Measurements from ENCODE around the gene SGIP1. TPM values are rescaled to one million over a fixed set of nuclear protein-coding genes. Genes with fewer than 3 reads are reported as not detected.

Gene SGIP1
- polyA plus RNA-seq, 1 of the 3 experiments (the other 2 are of a cell fraction): 15.5 TPM

DNA sequence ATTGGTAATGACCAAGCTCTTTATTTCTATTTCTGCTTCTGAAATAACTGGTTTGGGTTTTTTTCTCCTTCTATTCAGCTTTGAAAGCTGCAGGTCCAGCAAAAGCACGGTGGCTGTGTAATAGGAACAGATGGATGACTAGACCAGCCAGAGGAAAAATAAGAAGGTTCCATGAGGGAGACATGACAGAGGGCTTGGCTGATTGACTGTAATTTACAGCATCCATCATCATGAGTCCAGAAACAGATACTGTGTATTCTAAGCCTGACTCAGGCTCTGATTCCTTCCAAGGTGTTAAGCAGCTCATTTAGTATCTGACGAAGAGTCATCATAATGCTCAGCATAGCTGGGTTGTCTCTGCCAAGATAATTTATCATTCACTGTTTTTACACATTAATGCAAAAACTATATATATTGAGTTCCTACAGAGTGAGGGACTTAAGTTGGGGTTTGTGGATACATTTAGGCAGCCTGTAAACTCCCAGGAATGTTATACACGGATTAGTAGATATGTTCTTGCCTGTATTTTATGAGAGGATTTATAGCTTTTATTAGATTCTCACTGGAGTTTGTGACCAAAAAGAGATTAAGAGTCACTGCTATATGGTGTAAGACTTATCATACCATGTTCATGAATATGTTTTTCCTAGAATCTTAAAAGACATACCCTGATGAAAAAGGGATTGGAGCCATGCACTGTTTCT is 72.6 kb downstream of the SGIP1 start:
- no peak for DNase-seq
- no peak overlapping the region for H3K4me3 ChIP-seq (ENCODE audit: low read depth in 2 of 2, low read length in 1 of 2)

DNA sequence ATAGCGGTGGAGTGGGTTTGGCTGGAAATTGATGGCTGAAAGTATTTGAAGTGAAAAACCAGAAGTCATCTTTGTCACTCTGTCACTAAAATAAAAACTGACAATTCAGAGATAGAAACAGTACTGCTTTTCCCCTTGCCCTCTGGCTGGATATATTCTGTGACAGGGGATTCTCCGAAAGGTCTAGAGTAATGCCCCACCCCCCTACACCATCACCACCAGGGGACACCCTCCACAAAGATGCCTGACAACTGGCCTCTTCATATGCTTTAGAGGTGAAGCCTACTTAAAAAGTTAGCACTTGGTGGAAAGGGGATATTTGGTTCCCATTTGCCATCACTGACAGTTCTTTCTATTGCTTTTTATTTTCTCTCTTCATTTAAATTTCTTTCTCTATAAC is 73.5 kb downstream of the SGIP1 start:
- Histone ChIP-seq H4K20me1 (ENCODE audit: insufficient read depth) (no peaks in the 10 kb centered on the region), H3K27me3 (ENCODE audit: insufficient read depth) (no peaks in the 10 kb centered on the region), H3K79me2 (ENCODE audit: insufficient read depth) (peaks cover 8% of the 10 kb centered on the region; the same call in 1 of the 2 replicates), H3K9me2 (no peaks in the 10 kb centered on the region), H3K9me3 (no peaks in the 10 kb centered on the region), H3K4me2 (no peak overlapping the region), H3K4me3 (ENCODE audit: low read depth in 2 of 2, low read length in 1 of 2) (no peak overlapping the region), H3F3A (replicated peaks; ENCODE audit: insufficient read depth) (no peaks in the 10 kb centered on the region), H3K27ac (ENCODE audit: low read depth in 2 of 2, low read length in 1 of 2) (no peak overlapping the region), H3K4me1 (ENCODE audit: control insufficient read depth in 1 of 2, insufficient read depth in 2 of 2, low read depth in 1 of 2, low read length in 1 of 2) (peaks cover 0 to 5% of the 10 kb centered on the region in 2 experiments; a peak in 2 of 4 replicates), H3K9ac (no peak overlapping the region), H3K36me3 (replicated peaks in 1 of 2; ENCODE audit: control insufficient read depth in 1 of 2, insufficient read depth in 2 of 2, low read length in 1 of 2) (peaks cover 19 to 36% of the 10 kb centered on the region in 2 experiments), H2AFZ (ENCODE audit: low read depth) (no peak overlapping the region)
- DNase-seq: no peak
- WGBS (ENCODE audit: low lambda C conversion rate): 95% methylated on average over 2 of the region's 2 CpGs
- ChIA-PET CTCF (no interaction called here), POLR2A (no interaction called here)
- TF ChIP-seq, protein P1, sequence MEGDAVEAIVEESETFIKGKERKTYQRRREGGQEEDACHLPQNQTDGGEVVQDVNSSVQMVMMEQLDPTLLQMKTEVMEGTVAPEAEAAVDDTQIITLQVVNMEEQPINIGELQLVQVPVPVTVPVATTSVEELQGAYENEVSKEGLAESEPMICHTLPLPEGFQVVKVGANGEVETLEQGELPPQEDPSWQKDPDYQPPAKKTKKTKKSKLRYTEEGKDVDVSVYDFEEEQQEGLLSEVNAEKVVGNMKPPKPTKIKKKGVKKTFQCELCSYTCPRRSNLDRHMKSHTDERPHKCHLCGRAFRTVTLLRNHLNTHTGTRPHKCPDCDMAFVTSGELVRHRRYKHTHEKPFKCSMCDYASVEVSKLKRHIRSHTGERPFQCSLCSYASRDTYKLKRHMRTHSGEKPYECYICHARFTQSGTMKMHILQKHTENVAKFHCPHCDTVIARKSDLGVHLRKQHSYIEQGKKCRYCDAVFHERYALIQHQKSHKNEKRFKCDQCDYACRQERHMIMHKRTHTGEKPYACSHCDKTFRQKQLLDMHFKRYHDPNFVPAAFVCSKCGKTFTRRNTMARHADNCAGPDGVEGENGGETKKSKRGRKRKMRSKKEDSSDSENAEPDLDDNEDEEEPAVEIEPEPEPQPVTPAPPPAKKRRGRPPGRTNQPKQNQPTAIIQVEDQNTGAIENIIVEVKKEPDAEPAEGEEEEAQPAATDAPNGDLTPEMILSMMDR (IDR thresholded peaks at IDR 0.05): peak; percentile 13; the same call in 1 of the 2 replicates
- no peak for TF ChIP-seq ELF1 (IDR thresholded peaks at IDR 0.05)

More for the DNA sequence above, 72.6 kb downstream of the SGIP1 start:
- Histone ChIP-seq H3K4me2 (no peak overlapping the region), H2AFZ (ENCODE audit: low read depth) (no peak overlapping the region), H3F3A (replicated peaks; ENCODE audit: insufficient read depth) (no peaks in the 10 kb centered on the region), H3K4me1 (ENCODE audit: control insufficient read depth in 1 of 2, insufficient read depth in 2 of 2, low read depth in 1 of 2, low read length in 1 of 2) (peaks cover 0 to 5% of the 10 kb centered on the region in 2 experiments; a peak in 2 of 4 replicates), H4K20me1 (ENCODE audit: insufficient read depth) (no peaks in the 10 kb centered on the region), H3K9me2 (no peaks in the 10 kb centered on the region), H3K9me3 (no peaks in the 10 kb centered on the region), H3K27me3 (ENCODE audit: insufficient read depth) (no peaks in the 10 kb centered on the region), H3K79me2 (ENCODE audit: insufficient read depth) (0 out of 2 replicates have a peak, but pooled peaks cover 3% of the 10 kb centered on the region), H3K9ac (no peak overlapping the region), H3K36me3 (replicated peaks in 1 of 2; ENCODE audit: control insufficient read depth in 1 of 2, insufficient read depth in 2 of 2, low read length in 1 of 2) (peaks cover 12 to 31% of the 10 kb centered on the region in 2 experiments), H3K27ac (ENCODE audit: low read depth in 2 of 2, low read length in 1 of 2) (no peak overlapping the region)
- ChIA-PET CTCF (interaction anchor here (1.0 kb wide), 1 partner anchor 80 kb away, joined by 3 read pairs; no protein-coding TSS in a partner anchor), POLR2A (no interaction called here)
- 86% methylated on average over 3 of the region's 3 CpGs for WGBS (ENCODE audit: low lambda C conversion rate)
- no peak for TF ChIP-seq EZH2phosphoT487 (IDR thresholded peaks at IDR 0.05; ENCODE audit: borderline replicate concordance, low read depth)
- TF ChIP-seq POLR2AphosphoS5 (IDR thresholded peaks at IDR 0.05; ENCODE audit: low read depth, low read length): no peak

DNA sequence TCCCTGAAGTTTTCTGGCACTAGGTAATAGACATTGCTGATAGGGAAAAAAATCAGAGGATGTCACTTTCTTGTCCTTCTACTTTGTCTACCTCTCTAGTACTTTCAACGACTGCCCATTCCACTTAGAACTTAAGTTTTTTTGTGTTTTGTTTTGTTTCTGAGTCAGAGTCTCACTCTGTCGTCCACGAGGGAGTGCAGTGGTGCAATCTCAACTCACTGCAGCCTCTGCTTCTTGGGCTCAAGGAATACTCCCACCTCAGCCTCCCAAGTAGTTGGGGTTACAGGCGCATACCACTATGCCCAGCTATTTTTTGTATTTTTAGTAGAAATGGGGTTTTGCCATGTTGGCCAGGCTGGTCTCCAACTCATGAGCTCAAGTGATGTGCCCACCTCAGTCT is 79.2 kb downstream of the SGIP1 start:
- Histone ChIP-seq H3K27ac (ENCODE audit: low read depth in 2 of 2, low read length in 1 of 2) (no peak overlapping the region), H3K79me2 (ENCODE audit: insufficient read depth) (peaks cover 9% of the 10 kb centered on the region; the same call in 1 of the 2 replicates), H3K36me3 (replicated peaks in 1 of 2; ENCODE audit: control insufficient read depth in 1 of 2, insufficient read depth in 2 of 2, low read length in 1 of 2) (peaks cover 9 to 11% of the 10 kb centered on the region in 2 experiments), H3K4me3 (ENCODE audit: low read depth in 2 of 2, low read length in 1 of 2) (no peak overlapping the region), H3K9me3 (no peaks in the 10 kb centered on the region), H3K27me3 (ENCODE audit: insufficient read depth) (no peaks in the 10 kb centered on the region), H4K20me1 (ENCODE audit: insufficient read depth) (no peaks in the 10 kb centered on the region), H3K9ac (no peak overlapping the region), H3F3A (replicated peaks; ENCODE audit: insufficient read depth) (peaks cover 5% of the 10 kb centered on the region), H3K4me1 (ENCODE audit: control insufficient read depth in 1 of 2, insufficient read depth in 2 of 2, low read depth in 1 of 2, low read length in 1 of 2) (peaks cover 2 to 17% of the 10 kb centered on the region in 2 experiments; a peak in 2 of 4 replicates), H3K4me2 (no peak overlapping the region), H2AFZ (ENCODE audit: low read depth) (no peak overlapping the region), H3K9me2 (no peaks in the 10 kb centered on the region)
- ChIA-PET CTCF (no interaction called here), POLR2A (no interaction called here)
- TF ChIP-seq, protein P2, sequence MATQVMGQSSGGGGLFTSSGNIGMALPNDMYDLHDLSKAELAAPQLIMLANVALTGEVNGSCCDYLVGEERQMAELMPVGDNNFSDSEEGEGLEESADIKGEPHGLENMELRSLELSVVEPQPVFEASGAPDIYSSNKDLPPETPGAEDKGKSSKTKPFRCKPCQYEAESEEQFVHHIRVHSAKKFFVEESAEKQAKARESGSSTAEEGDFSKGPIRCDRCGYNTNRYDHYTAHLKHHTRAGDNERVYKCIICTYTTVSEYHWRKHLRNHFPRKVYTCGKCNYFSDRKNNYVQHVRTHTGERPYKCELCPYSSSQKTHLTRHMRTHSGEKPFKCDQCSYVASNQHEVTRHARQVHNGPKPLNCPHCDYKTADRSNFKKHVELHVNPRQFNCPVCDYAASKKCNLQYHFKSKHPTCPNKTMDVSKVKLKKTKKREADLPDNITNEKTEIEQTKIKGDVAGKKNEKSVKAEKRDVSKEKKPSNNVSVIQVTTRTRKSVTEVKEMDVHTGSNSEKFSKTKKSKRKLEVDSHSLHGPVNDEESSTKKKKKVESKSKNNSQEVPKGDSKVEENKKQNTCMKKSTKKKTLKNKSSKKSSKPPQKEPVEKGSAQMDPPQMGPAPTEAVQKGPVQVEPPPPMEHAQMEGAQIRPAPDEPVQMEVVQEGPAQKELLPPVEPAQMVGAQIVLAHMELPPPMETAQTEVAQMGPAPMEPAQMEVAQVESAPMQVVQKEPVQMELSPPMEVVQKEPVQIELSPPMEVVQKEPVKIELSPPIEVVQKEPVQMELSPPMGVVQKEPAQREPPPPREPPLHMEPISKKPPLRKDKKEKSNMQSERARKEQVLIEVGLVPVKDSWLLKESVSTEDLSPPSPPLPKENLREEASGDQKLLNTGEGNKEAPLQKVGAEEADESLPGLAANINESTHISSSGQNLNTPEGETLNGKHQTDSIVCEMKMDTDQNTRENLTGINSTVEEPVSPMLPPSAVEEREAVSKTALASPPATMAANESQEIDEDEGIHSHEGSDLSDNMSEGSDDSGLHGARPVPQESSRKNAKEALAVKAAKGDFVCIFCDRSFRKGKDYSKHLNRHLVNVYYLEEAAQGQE (IDR thresholded peaks at IDR 0.05; ENCODE audit: low read depth, low read length): no peak
- TF ChIP-seq TCF12 (IDR thresholded peaks at IDR 0.05): no peak
- TF ChIP-seq MEF2A (IDR thresholded peaks at IDR 0.05; ENCODE audit: borderline replicate concordance, low read depth): no peak
- no peak for TF ChIP-seq FOXJ3 (CRISPR knock-in tag; IDR thresholded peaks at IDR 0.05)
- TF ChIP-seq FOXM1 (IDR thresholded peaks at IDR 0.05; ENCODE audit: low read depth): no peak
- TF ChIP-seq RXRA (IDR thresholded peaks at IDR 0.05; ENCODE audit: borderline replicate concordance, low read depth): no peak
- no peak for TF ChIP-seq JUND (IDR thresholded peaks at IDR 0.05)
- WGBS (ENCODE audit: low lambda C conversion rate): 89% methylated on average over 4 of the region's 4 CpGs
- no peak for DNase-seq

Measured in SK-N-SH (cell line).